Endothelial cell of umbilical vein (primary cell): ENCODE data around the gene CHMP6. TPM values are rescaled to one million over a fixed set of nuclear protein-coding genes. Genes with fewer than 3 reads are reported as not detected.

Source experiments
- BruUV-seq: library from RNA; stranded (reverse); fragments of 400-500 nt; replicated peaks from 2 replicates; lab custom pipeline; 2021; lab: Mats Ljungman, UMichigan
- CTCF ChIA-PET: fragments of 300-600, 350-600 bp; sonication (Branson Sonifier 250); formaldehyde crosslinking; loops from one replicate; lab custom pipeline; 2021; ENCODE audit warnings: antibody characterized with exemption, inconsistent platforms; lab: Charles Lee
- POLR2A ChIA-PET: fragments of 300-600, 350-600 bp; sonication (Branson Sonifier 250); formaldehyde crosslinking; loops from one replicate; lab custom pipeline; 2021; ENCODE audit warnings: antibody characterized with exemption, inconsistent platforms; lab: Charles Lee
- DNase-seq: peaks from one replicate; pipeline ENCODE4 v3.0.0-alpha.2; 2011; ENCODE audit warnings: low read depth, low spot score
- FAIRE-seq: peaks from 2 replicates; lab custom pipeline; 2011; peaks lifted over from hg19 to GRCh38; lab: Jason Lieb, UNC
- H2AFZ ChIP-seq: 2 replicates; pipeline ENCODE4 v1.6.0; 2012; ENCODE audit warnings: low read depth, low read length, control low read depth, inconsistent platforms
- H3K27ac ChIP-seq: 2 replicates; pipeline ENCODE4 v1.5.1; 2011; ENCODE audit warnings: low read depth, mild to moderate bottlenecking, control low read depth, low read length, moderate library complexity; ENCODE audit not compliant: insufficient read depth
- H3K27me3 ChIP-seq, 2 experiments: 2 replicates each; pipeline versions ENCODE4 v1.6.0 to v1.6.1; 2011; ENCODE audit warnings: low read length in 2 of 2, mixed read lengths in 1 of 2; ENCODE audit not compliant: control insufficient read depth in 2 of 2, insufficient read depth in 2 of 2
- H3K36me3 ChIP-seq, 2 experiments: 2 replicates in 1 of 2; 3 replicates in 1 of 2; pipeline ENCODE4 v1.5.1; 2011; ENCODE audit warnings: low read length in 2 of 2, mild to moderate bottlenecking in 1 of 2, moderate library complexity in 1 of 2; ENCODE audit not compliant: control insufficient read depth in 2 of 2, insufficient read depth in 2 of 2; ENCODE audit errors: extremely low read depth in 1 of 2
- H3K4me1 ChIP-seq: 3 replicates; pipeline ENCODE4 v1.5.1; 2011; ENCODE audit warnings: mild to moderate bottlenecking, low read length; ENCODE audit not compliant: control insufficient read depth, insufficient read depth; ENCODE audit errors: extremely low read depth
- H3K4me2 ChIP-seq: 2 replicates; pipeline ENCODE4 v1.6.1; 2011; ENCODE audit warnings: low read length, control low read depth, mixed read lengths; ENCODE audit not compliant: insufficient read depth
- H3K4me3 ChIP-seq, 3 experiments: fragments of 200-600 bp in 1 of 3; sonication (generic), shearing (Covaris generic) in 1 of 3; replicated peaks in 1 of 3; 2 replicates each; pipeline ENCODE4 v1.5.1; 2011 to 2016; ENCODE audit warnings: control low read depth in 3 of 3, low read length in 3 of 3, mild to moderate bottlenecking in 2 of 3, inconsistent platforms in 1 of 3, low read depth in 1 of 3, moderate library complexity in 1 of 3; ENCODE audit not compliant: insufficient read depth in 1 of 3
- H3K79me2 ChIP-seq: 2 replicates; pipeline ENCODE4 v1.6.0; 2012; ENCODE audit warnings: low read length, inconsistent platforms; ENCODE audit not compliant: control insufficient read depth, insufficient read depth
- H3K9ac ChIP-seq: replicated peaks from 2 replicates; pipeline ENCODE3; 2011; ENCODE audit warnings: low read length, control low read depth; ENCODE audit not compliant: insufficient read depth; ENCODE audit errors: extremely low read depth
- H3K9me1 ChIP-seq: replicated peaks from 3 replicates; pipeline ENCODE4 v1.6.0; 2011; ENCODE audit warnings: mild to moderate bottlenecking, low read length; ENCODE audit not compliant: control insufficient read depth, insufficient read depth; ENCODE audit errors: extremely low read depth
- H3K9me3 ChIP-seq: replicated peaks from 2 replicates; pipeline ENCODE4 v1.5.1; 2012; ENCODE audit warnings: low read length, inconsistent platforms; ENCODE audit not compliant: control insufficient read depth, insufficient read depth
- H4K20me1 ChIP-seq: replicated peaks from 2 replicates; pipeline ENCODE3; 2011; ENCODE audit warnings: mild to moderate bottlenecking, low read length; ENCODE audit not compliant: control insufficient read depth, insufficient read depth; ENCODE audit errors: extremely low read depth
- CTCF ChIP-seq, 2 donors: IDR thresholded peaks; 1 replicate in 1 of 2; 2 replicates in 1 of 2; pipeline ENCODE4 v1.5.1; 2011; ENCODE audit warnings: low read length in 2 of 2, mild to moderate bottlenecking in 2 of 2, moderate library complexity in 2 of 2, control low read depth in 1 of 2, inconsistent platforms in 1 of 2, low read depth in 1 of 2; ENCODE audit not compliant: insufficient read depth in 1 of 2; ENCODE audit errors: extremely low read depth in 1 of 2
- EZH2 ChIP-seq: IDR thresholded peaks from 2 replicates; pipeline ENCODE4 v1.6.1; 2012; ENCODE audit warnings: borderline replicate concordance, low read depth, mild to moderate bottlenecking, moderate library complexity, low read length, inconsistent platforms; ENCODE audit not compliant: severe bottlenecking
- FOS ChIP-seq: IDR thresholded peaks from 2 replicates; pipeline ENCODE4 v1.6.1; 2011; ENCODE audit warnings: mild to moderate bottlenecking, low read length, moderate library complexity, borderline replicate concordance; ENCODE audit not compliant: insufficient read depth
- GATA2 ChIP-seq: IDR thresholded peaks from 2 replicates; pipeline ENCODE4 v1.7.0; 2011; ENCODE audit warnings: low read depth, mild to moderate bottlenecking, moderate library complexity, mixed read lengths, low read length; ENCODE audit not compliant: insufficient read length, insufficient read depth
- JUN ChIP-seq: IDR thresholded peaks from 2 replicates; pipeline ENCODE4 v1.6.1; 2011; ENCODE audit warnings: borderline replicate concordance, low read depth; ENCODE audit not compliant: insufficient read length, insufficient read depth
- MAX ChIP-seq: IDR thresholded peaks from 2 replicates; pipeline ENCODE4 v1.6.1; 2011; ENCODE audit not compliant: insufficient read depth, insufficient read length
- MYC ChIP-seq: IDR thresholded peaks from one replicate; pipeline ENCODE4 v1.6.1; 2011; ENCODE audit warnings: mild to moderate bottlenecking, low read depth, low read length
- POLR2A ChIP-seq: IDR thresholded peaks from 2 replicates; pipeline ENCODE4 v1.6.1; 2012; ENCODE audit warnings: low read depth, mild to moderate bottlenecking, control low read depth, low read length
- POLR2AphosphoS5 ChIP-seq: IDR thresholded peaks from 2 replicates; pipeline ENCODE4 v1.6.1; 2012; ENCODE audit warnings: low read depth, mild to moderate bottlenecking, control low read depth, low read length, moderate library complexity; ENCODE audit not compliant: insufficient read depth
- dilution Hi-C: fragments of 300-500 bp; cut with MboI; formaldehyde crosslinking; loops from one replicate; pipeline ENCODE4 v1.15.0; 2019; ENCODE audit warnings: low sequenced_read_pairs; ENCODE audit not compliant: extremely low pct_ligation_motif_present
- intact Hi-C: fragments of 100-400 bp; cut with micrococcal nuclease; formaldehyde crosslinking; loops from one replicate; pipeline ENCODE4 v1.10.0; 2022
- polyA plus RNA-seq, 4 experiments: library from polyadenylated mRNA; depleted of rRNA in 3 of 4; stranded (reverse) in 3 of 4; unstranded in 1 of 4; fragments of >200 nt; gene quantifications; 2 replicates each; pipeline versions ENCODE4 v1.2.1 to v1.2.3, GENCODE V29; 2011 to 2012; ENCODE audit warnings: missing spikeins in 1 of 4
- total RNA-seq: library from RNA; stranded (reverse); gene quantifications from 2 replicates; pipeline ENCODE4 v1.2.3, GENCODE V29; 2021

Gene CHMP6
- total and polyA plus RNA-seq, 2 donors (not counting 3 experiments of a cell fraction or from before 2014, with no cell fraction given): 42.5 to 48.5 TPM

DNA sequence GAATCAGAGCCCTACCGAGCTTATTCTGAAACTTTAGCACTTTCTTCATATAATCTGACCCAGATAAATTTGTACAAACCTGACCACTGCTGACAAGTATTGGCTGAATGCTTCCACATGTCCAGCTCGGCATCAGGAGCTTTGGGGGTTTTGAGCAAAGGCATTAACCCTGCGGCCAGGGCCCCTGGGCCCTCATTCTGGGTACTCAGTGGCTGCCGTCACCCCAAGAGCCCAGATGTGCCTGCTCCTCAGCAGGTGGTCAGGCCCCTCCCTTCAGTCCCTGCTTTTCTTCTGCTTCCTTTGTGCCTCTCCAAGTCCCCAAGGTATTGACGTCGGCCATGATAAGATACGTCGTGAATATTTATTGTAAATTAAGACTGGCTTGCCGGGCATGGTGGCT is 47.3 kb upstream of the CHMP6 start:
- Histone ChIP-seq H3K27me3 (no peaks in the 10 kb centered on the region), H3K27ac (no peak overlapping the region), H2AFZ (no peak overlapping the region), H3K4me2 (no peak overlapping the region), H3K79me2 (no peaks in the 10 kb centered on the region), H3K9me1 (no peaks in the 10 kb centered on the region), H4K20me1 (no peaks in the 10 kb centered on the region), H3K4me1 (no peaks in the 10 kb centered on the region), H3K9me3 (no peaks in the 10 kb centered on the region), H3K36me3 (no peaks in the 10 kb centered on the region), H3K4me3 (no peak overlapping the region), H3K9ac (no peak overlapping the region)
- DNase-seq (no peak), FAIRE-seq (no peak)
- CTCF ChIA-PET: interaction anchor here (1.2 to 1.4 kb wide), 2 partner anchors 12 to 517 kb away, joined by 3 to 5 read pairs; no protein-coding TSS in a partner anchor
- intact Hi-C loops: no loop called here
- dilution Hi-C loops: no loop called here
- POLR2A ChIA-PET: no interaction called here
- no TSS peak for BruUV-seq
- TF ChIP-seq GATA2: no peak
- TF ChIP-seq CTCF (IDR thresholded peaks at IDR 0.05; ENCODE audit: extremely low read depth in 1 of 2, insufficient read depth in 1 of 2, low read depth in 1 of 2, low read length in 2 of 2): no peak
- TF ChIP-seq EZH2: no peak
- no peak for TF ChIP-seq JUN
- TF ChIP-seq FOS: no peak
- TF ChIP-seq POLR2AphosphoS5: no peak
- no peak for TF ChIP-seq MAX
- TF ChIP-seq MYC: no peak
- no peak for TF ChIP-seq POLR2A
